IPS DF 19.7 (cell line): ENCODE data around the gene HMCN1.
"Not testable (repeated sequence)": the region's sequence is repeated elsewhere in the genome, so short reads cannot be mapped to it uniquely, and the experiment has no call there.

Source experiments
- DNase-seq: peaks from one replicate; pipeline ENCODE4 v3.0.0-alpha.2; 2013; ENCODE audit warnings: low read depth, low spot score

HMCN1 gene

DNA sequence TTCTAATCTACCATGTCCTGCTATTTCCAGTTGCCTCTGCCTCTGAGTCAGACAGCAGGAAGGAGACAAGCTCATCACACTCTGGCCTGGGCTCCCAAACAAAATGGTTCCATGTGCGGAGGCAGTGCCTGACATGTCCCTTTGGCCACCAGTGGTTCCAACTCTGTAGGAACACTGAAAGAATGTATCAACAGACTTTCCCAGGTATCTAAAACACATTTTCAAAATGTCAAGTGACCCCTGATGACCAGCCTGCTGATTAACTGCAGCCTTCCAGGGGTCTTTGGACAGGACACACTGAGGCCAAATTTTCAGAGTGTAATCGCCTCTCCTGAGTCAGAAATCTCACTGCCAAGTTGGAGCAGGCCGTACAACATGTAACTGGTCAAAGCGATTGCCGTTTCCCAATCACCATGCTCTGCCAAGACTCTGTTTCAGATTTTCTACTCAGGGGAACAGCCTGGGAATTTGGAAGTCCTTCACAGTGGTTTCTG, 468.1 kb downstream of the HMCN1 start:
- DNase-seq: no peak

- no peak for DNase-seq
Observed at GRCh38 chr1:186202776-186203175, 468.6 kb downstream of the HMCN1 start.

DNA sequence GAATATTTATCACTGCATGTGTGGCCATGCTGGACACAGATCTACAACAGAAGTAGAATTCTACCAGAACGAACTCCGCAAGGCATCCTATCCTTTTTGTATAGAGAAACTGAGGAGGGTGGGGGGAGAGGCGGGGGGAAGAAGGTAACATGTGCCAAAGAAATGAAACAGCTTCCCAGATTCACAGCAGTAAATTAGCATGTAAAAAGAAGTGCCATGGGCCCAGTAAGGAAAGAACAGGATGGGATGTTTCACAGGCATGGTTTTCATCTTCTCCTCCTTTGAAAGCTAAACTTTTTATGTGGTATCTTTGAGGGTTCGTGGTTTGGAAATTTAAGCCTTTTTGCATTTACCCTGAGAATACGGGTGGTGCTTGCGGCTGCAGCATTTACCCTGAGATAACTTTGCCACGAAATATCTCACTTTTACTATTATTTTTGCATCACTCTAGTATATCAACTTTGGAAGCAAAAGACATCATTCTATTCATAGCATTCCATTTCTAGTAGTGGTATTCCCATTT, 471.9 kb downstream of the HMCN1 start:
- DNase-seq: no peak

- DNase-seq: no peak
Observed at GRCh38 chr1:186207391-186208085, 473.3 kb downstream of the HMCN1 start.

GRCh38 chr1:186208405-186209129, 474.4 kb downstream of the HMCN1 start:
- DNase-seq: no peak

DNA sequence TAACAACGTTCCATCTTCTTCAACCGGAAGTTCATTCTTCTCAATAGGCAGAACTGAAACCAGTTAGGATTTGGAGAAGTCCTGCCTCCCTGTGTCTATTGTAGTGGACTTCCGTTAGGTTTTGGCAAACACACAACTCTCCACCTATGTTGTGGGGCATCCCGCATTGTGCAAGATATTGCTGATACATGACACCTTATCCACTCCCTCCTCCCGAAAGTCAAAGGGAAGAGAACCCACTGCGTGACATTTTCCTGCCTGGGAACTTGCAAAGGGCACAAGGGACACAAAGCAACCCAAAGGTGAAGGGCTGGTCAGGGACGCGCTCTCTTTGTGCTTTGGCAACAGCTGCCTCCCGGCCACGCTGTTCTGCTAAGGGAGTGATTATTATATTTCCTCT, 476.1 kb downstream of the HMCN1 start:
- DNase-seq: no peak

DNA sequence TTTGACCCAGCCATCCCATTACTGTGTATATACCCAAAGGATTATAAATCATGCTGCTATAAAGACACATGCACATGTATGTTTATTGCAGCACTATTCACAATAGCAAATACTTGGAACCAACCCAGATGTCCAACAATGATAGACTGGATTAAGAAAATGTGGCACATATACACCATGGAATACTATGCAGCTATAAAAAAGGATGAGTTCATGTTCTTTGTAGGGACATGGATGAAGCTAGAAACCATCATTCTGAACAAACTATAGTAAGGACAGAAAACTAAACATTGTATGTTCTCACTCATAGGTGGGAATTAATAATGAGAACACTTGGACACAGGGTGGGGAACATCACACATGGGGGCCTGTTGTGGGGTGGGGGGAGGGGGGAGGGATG, 477.4 kb downstream of the HMCN1 start:
- DNase-seq: not testable (repeated sequence)

- peak; percentile 84 for DNase-seq
Observed at GRCh38 chr1:186212568-186213224, 478.5 kb downstream of the HMCN1 start.

- no peak for DNase-seq
Observed at GRCh38 chr1:186213225-186213607, 479.0 kb downstream of the HMCN1 start.

DNA sequence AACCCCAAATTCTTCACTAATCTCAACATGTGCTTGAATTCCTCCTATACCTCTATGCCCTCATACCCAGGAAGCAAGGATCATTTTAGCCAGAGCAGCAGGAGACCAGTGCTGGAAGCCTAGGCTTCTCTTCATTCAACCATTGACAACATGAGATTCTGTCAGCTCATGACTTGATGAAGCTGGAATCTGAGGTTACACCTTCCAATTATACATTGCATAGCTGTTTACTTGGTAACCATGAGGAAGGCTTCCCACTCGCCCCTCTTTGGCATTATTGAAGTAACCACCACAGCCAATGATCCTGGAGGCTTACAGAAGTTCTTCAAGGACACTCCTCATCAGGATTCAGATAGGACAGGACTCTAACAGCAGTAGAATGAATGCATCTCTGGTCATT, 480.6 kb downstream of the HMCN1 start:
- no peak for DNase-seq

DNA sequence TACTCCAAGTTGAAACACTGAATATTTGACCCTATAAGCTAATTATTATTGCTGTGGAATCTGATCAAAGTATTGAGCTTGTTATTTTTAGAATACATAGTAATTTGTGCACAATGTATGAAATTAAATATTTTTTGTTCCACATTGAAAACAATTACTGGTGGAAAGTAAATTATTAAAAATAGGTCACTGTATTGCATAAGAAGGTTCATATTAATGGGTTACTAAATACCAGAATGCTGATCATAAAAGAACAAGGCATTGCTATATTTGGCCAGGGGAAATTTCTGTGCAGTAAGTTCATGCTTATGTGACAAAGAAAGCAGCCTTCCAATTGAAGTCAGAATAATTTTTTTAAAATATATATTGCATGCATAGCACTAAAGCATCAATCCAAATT, 481.4 kb downstream of the HMCN1 start:
- DNase-seq: no peak

GRCh38 chr1:186218654-186219352, 484.6 kb downstream of the HMCN1 start:
- no peak for DNase-seq

GRCh38 chr1:186220067-186220466, 485.9 kb downstream of the HMCN1 start:
- DNase-seq: no peak

DNA sequence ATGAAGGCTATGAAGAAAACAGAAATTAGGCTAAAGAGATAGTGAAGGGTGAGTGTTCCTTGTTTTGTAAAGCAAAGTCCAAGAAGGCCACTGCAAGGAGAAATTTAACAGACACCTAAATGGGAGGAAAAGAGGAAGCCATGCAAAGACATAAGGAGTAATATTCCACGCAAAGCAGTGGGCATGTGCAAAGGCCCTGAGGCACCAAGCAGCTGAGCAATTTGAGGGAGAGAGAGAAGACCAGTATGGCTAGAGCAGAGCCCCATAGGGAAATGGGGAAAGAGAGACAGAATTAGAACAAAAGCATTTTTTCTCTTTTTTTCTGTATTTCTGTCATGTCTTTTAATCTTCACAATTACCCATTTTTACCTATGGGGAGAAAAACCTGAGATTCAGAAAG, 486.7 kb downstream of the HMCN1 start:
- no peak for DNase-seq

- no peak for DNase-seq
Observed at GRCh38 chr1:186225096-186225495, 490.9 kb downstream of the HMCN1 start.

DNA sequence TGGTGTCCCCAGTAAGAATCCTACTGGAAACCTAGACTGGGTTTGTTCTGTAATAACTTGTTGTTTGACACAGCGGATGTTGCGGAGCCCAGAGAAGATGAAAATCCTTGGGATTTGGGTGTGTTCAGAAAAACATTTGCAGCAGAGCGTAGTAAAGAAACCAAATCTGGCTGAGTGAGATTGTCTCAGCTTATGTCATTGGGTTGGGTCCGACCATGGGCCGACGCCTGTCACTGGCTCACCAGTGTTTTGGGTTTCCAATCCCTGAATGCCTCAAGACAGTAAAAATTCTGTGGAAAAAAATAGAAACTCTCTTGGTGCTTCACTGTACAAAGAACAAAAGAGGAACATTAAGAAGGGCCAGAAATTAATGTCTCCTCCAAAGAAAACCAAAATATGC, 494.6 kb downstream of the HMCN1 start:
- DNase-seq: no peak

- DNase-seq: no peak
Observed at GRCh38 chr1:186231861-186232436, 497.8 kb downstream of the HMCN1 start.

DNA sequence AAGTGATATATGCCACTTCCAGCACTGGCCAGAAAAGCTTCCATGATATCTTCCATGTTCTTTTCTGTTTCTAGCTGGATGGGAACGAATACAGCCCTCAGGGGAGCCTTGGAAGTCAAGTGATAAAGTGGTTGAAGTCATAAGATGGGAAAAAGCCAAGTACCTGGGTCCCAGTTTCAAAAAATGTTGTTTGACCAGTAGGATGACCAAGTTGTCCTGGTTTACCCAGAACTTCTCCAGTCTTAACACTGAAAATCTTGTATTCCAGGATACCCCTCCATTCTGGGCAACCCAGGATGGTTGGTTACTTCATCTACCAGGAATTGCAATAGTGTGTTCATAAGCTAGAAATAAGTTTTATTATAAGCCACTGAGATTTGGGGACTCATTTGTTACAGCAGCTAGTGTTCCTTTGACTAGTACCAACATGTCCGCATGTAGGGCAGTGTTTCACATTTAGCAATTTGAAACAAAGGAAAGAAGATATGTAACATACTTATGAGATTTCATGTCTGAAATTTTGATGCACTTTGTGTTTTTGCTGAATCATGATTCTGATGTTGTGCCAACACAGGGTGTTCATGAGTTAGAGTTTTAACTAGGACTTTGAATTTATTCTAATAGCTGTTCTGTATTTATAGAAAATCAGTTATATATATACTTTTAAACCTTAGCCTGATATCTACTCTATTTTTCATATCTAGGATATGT, 500.9 kb downstream of the HMCN1 start:
- no peak for DNase-seq

DNA sequence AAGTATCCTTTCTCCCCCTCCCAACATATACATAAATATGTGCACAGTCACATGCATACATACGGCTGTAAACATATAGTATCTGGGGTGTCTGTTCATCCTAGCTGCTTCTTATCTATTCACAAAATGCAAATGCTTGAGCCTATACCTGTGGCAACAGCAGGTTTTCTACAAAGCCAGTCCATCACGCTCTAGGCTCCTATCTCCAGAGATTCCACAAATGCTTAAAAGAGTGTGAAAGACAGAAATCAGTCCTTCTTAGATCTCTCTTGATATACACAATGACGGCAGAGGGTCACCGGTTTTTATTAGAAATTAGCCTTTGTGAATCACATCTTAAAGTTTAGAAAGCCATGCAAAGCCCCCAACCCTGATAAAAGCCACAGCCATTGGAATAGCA, 501.5 kb downstream of the HMCN1 start:
- no peak for DNase-seq

DNA sequence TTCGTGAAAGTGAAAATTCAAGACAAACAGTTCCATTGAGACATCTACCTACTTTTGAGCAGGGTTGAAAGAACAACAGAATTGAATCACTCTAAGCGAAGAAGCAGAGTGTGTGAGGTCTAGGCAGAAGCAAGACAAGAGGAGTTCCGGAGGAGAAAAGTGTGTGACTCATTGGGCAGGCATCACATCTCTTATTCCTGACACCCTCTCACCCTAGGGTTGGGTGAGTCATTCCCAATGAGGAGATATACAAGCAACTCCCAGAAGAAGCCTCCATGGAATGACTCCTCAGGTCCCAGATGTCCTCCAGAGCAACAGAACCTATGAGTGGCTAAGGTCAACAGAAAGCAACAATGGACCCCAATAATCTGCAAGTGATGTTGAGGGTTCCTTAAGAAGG, 502.7 kb downstream of the HMCN1 start:
- DNase-seq: no peak

GRCh38 chr1:186239171-186239570, 505.0 kb downstream of the HMCN1 start:
- DNase-seq: no peak
